HG03457 (cell line): ENCODE data around the gene ATXN1.

Source experiments
- ATAC-seq: cut with Tn5 transposase; IDR thresholded peaks from one replicate; pipeline ENCODE4 v1.9.1; 2021; ENCODE audit warnings: moderate number of reproducible peaks; ENCODE audit not compliant: unreplicated experiment

ATXN1 gene

GRCh38 chr6:16252686-16253299, 508.5 kb downstream of the ATXN1 start:
- ATAC-seq = no peak

DNA sequence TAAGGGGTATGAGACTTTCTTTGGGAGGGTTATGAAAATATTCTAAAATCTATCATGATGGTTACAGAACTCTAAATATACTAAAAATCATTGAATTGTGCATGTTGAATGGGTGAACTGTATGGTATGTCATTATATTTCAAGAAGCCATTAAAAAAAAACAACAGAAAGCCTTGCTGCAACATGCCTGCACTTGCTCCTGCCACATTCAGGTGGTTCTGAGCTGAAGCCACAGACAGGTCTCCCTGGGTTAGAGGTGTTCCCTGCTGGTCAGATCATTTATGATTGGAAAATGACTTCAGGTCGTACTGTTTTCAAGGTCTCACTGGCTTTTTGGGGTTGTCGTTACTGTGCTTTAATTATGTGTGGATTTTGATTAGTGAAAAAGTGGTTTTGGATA, 509.6 kb downstream of the ATXN1 start:
- no peak for ATAC-seq

DNA sequence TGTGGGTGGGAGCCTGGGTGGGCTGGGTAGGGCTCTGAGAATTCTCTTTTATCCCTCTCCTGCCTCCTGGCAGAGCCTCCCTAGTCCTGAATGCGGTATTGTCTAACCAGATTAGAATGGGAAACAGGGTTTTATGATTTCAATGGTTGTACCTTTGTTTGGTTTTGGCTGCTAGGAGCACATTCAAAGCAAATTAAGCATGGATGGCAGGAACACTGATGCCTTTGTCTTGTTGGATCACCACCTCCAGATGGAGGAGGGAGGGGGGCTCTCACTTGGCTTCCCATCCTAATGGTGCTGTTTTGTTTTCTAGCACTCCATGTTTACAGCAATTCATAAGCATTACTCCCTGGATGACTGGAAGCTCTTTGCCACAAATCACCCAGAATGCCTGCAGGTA, 511.3 kb downstream of the ATXN1 start:
- ATAC-seq = no peak
